GM23248 (cell line): Measurements from ENCODE around the gene PSMB7.

Experiments
- EZH2 ChIP-seq: fragments of 200-600 bp; sonication (generic); IDR thresholded peaks from 2 replicates; pipeline ENCODE4 v1.6.1; 2018; ENCODE audit warnings: antibody characterized with exemption, mild to moderate bottlenecking; ENCODE audit not compliant: insufficient read depth, poor library complexity, severe bottlenecking
- EZH2phosphoT487 ChIP-seq: fragments of 200-600 bp; sonication (generic); IDR thresholded peaks from 2 replicates; pipeline ENCODE4 v1.6.1; 2018; ENCODE audit warnings: antibody characterized with exemption, moderate library complexity, mild to moderate bottlenecking, low read depth; ENCODE audit not compliant: insufficient read depth

DNA sequence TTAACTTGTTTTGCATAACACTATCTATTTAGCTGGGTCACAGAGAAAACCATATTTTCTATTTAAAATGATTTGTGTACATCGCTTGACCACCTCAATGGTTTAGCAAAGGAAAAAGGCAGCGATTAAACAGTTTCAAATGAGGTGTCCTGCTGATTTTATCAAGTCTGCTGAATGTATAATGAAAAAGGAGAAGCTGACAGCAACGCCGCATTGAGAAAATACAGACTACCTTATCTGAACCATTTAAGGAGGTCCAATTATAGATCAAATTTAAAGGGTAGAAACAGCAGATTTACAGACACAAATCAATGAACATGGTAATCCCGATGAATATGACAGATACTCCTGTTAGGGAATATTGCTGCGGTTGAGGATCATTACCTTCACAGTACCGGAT, 29.6 kb downstream of the PSMB7 start:
- TF ChIP-seq EZH2 (no peak), EZH2phosphoT487 (no peak)
